Smooth muscle cell (in vitro differentiated cells): ENCODE data around the gene GRID1. TPM values are rescaled to one million over a fixed set of nuclear protein-coding genes. Genes with fewer than 3 reads are reported as not detected.

Source experiments
- DNase-seq: peaks from one replicate; lab custom pipeline; 2025; ENCODE audit not compliant: unreplicated experiment; lab: John Stamatoyannopoulos, UW
- H2AFZ ChIP-seq: fragments of 200-600 bp; sonication (generic); 2 replicates; pipeline ENCODE4 v1.6.0; 2016; ENCODE audit warnings: antibody characterized with exemption, low read depth, mild to moderate bottlenecking
- H3F3A ChIP-seq: fragments of 200-600 bp; sonication (generic); 2 replicates; pipeline ENCODE4 v1.6.0; 2017; ENCODE audit warnings: antibody characterized with exemption, low read depth
- H3K27ac ChIP-seq: fragments of 200-600 bp; sonication (generic); 2 replicates; pipeline ENCODE4 v1.5.1; 2016; ENCODE audit warnings: low read depth, mild to moderate bottlenecking
- H3K27me3 ChIP-seq: fragments of 200-600 bp; sonication (generic); 2 replicates; pipeline ENCODE4 v1.6.1; 2016; ENCODE audit warnings: low read depth, mild to moderate bottlenecking
- H3K36me3 ChIP-seq: fragments of 200-600 bp; sonication (generic); 2 replicates; pipeline ENCODE4 v1.5.1; 2016; ENCODE audit warnings: low read depth
- H3K4me1 ChIP-seq: fragments of 200-600 bp; sonication (generic); 2 replicates; pipeline ENCODE4 v1.5.1; 2016; ENCODE audit warnings: low read depth
- H3K4me2 ChIP-seq: fragments of 200-600 bp; sonication (generic); 2 replicates; pipeline ENCODE4 v1.6.0; 2016; ENCODE audit warnings: mild to moderate bottlenecking
- H3K4me3 ChIP-seq: fragments of 200-600 bp; sonication (generic); 2 replicates; pipeline ENCODE4 v1.5.1; 2016; ENCODE audit warnings: mild to moderate bottlenecking
- H3K79me2 ChIP-seq: fragments of 200-600 bp; sonication (generic); 2 replicates; pipeline ENCODE4 v1.6.0; 2016; ENCODE audit warnings: low read depth, mild to moderate bottlenecking
- H3K9ac ChIP-seq: fragments of 200-600 bp; sonication (generic); 2 replicates; pipeline ENCODE4 v1.6.0; 2016; ENCODE audit warnings: low read depth
- H3K9me3 ChIP-seq: fragments of 200-600 bp; sonication (generic); replicated peaks from 2 replicates; pipeline ENCODE4 v1.5.1; 2016; ENCODE audit warnings: low read depth
- H4K20me1 ChIP-seq: fragments of 200-600 bp; sonication (generic); 2 replicates; pipeline ENCODE4 v1.6.0; 2016; ENCODE audit warnings: low read depth
- CTCF ChIP-seq: fragments of 200-600 bp; sonication (generic); IDR thresholded peaks from 2 replicates; pipeline ENCODE4 v1.5.1; 2017; ENCODE audit warnings: borderline replicate concordance, mild to moderate bottlenecking, antibody characterized with exemption; ENCODE audit not compliant: insufficient read depth, poor library complexity, severe bottlenecking
- WGBS: methylation state at CpG from one replicate; pipeline ENCODE4 v1.1.7; 2016; ENCODE audit warnings: low lambda C conversion rate; 5-methylcytosine and 5-hydroxymethylcytosine counted together
- polyA plus RNA-seq: library from polyadenylated mRNA; unstranded; fragments of >200 nt; fragmentation: Nextera tagmentation; extraction: Ambion mirVana; gene quantifications from 2 replicates; pipeline ENCODE4 v1.2.1, GENCODE V29; 2016
- total RNA-seq: library from RNA; depleted of rRNA; stranded (reverse); fragments of >200 nt; gene quantifications from 2 replicates; pipeline ENCODE4 v1.2.3, GENCODE V29; 2014

Gene GRID1
- total and polyA plus RNA-seq, 2 experiments from 2014 or later: 4.4 to 7.4 TPM

- Histone ChIP-seq H3K4me1 (no peaks in the 10 kb centered on the region), H3K27ac (no peak overlapping the region), H2AFZ (no peak overlapping the region), H3K9ac (no peak overlapping the region), H3K79me2 (no peaks in the 10 kb centered on the region), H4K20me1 (peaks cover 25% of the 10 kb centered on the region), H3K4me3 (no peak overlapping the region), H3K9me3 (no peaks in the 10 kb centered on the region), H3F3A (no peaks in the 10 kb centered on the region), H3K36me3 (no peaks in the 10 kb centered on the region), H3K27me3 (no peaks in the 10 kb centered on the region), H3K4me2 (no peak overlapping the region)
- TF ChIP-seq CTCF: no peak
- no peak for DNase-seq
These were observed 116.8 kb downstream of the GRID1 start for GRCh38 chr10:86249794-86250193.

GRCh38 chr10:86248062-86248461 is 118.5 kb downstream of the GRID1 start:
- no peaks in the 10 kb centered on the region for H3K4me1 ChIP-seq
- no peak overlapping the region for H3K27ac ChIP-seq
- no peak overlapping the region for H3K9ac ChIP-seq
- H3K27me3 ChIP-seq: no peaks in the 10 kb centered on the region
- H3K4me3 ChIP-seq: no peak overlapping the region
- no peak overlapping the region for H3K4me2 ChIP-seq
- no peaks in the 10 kb centered on the region for H3K9me3 ChIP-seq
- H4K20me1 ChIP-seq: peaks cover 16% of the 10 kb centered on the region
- no peaks in the 10 kb centered on the region for H3K36me3 ChIP-seq
- H2AFZ ChIP-seq: no peak overlapping the region
- no peak for DNase-seq
- no peaks in the 10 kb centered on the region for H3K79me2 ChIP-seq
- 94% methylated on average over 5 of the region's 5 CpGs for WGBS
- H3F3A ChIP-seq: no peaks in the 10 kb centered on the region
- no peak for TF ChIP-seq CTCF

- H3K9me3 ChIP-seq: no peaks in the 10 kb centered on the region
- no peaks in the 10 kb centered on the region for H3K27me3 ChIP-seq
- no peak overlapping the region for H3K27ac ChIP-seq
- H3K9ac ChIP-seq: no peak overlapping the region
- 93% methylated on average over 1 of the region's 1 CpG for WGBS
- no peak overlapping the region for H3K4me3 ChIP-seq
- DNase-seq: no peak
- H4K20me1 ChIP-seq: peaks cover 13% of the 10 kb centered on the region
- H3F3A ChIP-seq: no peaks in the 10 kb centered on the region
- no peak for TF ChIP-seq CTCF
- H3K4me1 ChIP-seq: no peaks in the 10 kb centered on the region
- H3K36me3 ChIP-seq: no peaks in the 10 kb centered on the region
- H3K79me2 ChIP-seq: no peaks in the 10 kb centered on the region
- H2AFZ ChIP-seq: no peak overlapping the region
- no peak overlapping the region for H3K4me2 ChIP-seq
These were observed 119.0 kb downstream of the GRID1 start for GRCh38 chr10:86247588-86247987.

- no peak for DNase-seq
- WGBS: 80% methylated on average over 1 of the region's 1 CpG
These were observed 119.5 kb downstream of the GRID1 start for GRCh38 chr10:86247073-86247472.

More at GRCh38 chr10:86247073-86247472, 119.5 kb downstream of the GRID1 start:
- Histone ChIP-seq H3K9me3 (no peaks in the 10 kb centered on the region), H3K4me3 (no peak overlapping the region), H3K9ac (no peak overlapping the region), H3K36me3 (no peaks in the 10 kb centered on the region), H2AFZ (no peak overlapping the region), H3K4me1 (no peaks in the 10 kb centered on the region), H3K79me2 (no peaks in the 10 kb centered on the region), H3K27me3 (no peaks in the 10 kb centered on the region), H3K4me2 (no peak overlapping the region), H3F3A (no peaks in the 10 kb centered on the region), H4K20me1 (peaks cover 13% of the 10 kb centered on the region), H3K27ac (no peak overlapping the region)
- no peak for TF ChIP-seq CTCF
